Panc1 (cell line): ENCODE data around the gene IFNA13. TPM values are rescaled to one million over a fixed set of nuclear protein-coding genes. Genes with fewer than 3 reads are reported as not detected.

Source experiments
- ATAC-seq: fragments of 200-7000 bp; cut with Tn5 transposase; 2 replicates; pipeline ENCODE4 v1.9.1; 2020; ENCODE audit warnings: mild to moderate bottlenecking, moderate library complexity
- BruUV-seq: library from RNA; stranded (reverse); fragments of 400-500 nt; replicated peaks from 2 replicates; lab custom pipeline; 2021; lab: Mats Ljungman, UMichigan
- CTCF ChIA-PET: fragments of 300-600 bp; sonication (Branson Sonifier 250); formaldehyde crosslinking; loops from one replicate; lab custom pipeline; 2022; ENCODE audit warnings: antibody characterized with exemption; lab: Charles Lee
- POLR2A ChIA-PET: fragments of 300-600 bp; sonication (Branson Sonifier 250); formaldehyde crosslinking; loops from one replicate; lab custom pipeline; 2022; ENCODE audit warnings: antibody characterized with exemption; lab: Charles Lee
- DNase-seq: peaks from one replicate; pipeline ENCODE4 v3.0.0-alpha.2; 2010; ENCODE audit warnings: low read depth, low spot score
- H3K27ac ChIP-seq: 2 replicates; pipeline ENCODE4 v1.5.1; 2011; ENCODE audit warnings: mild to moderate bottlenecking, low read length, inconsistent platforms
- H3K27me3 ChIP-seq: fragments of 200-500 bp; sonication (Bioruptor generic); 2 replicates; pipeline ENCODE4 v1.6.0; 2014; ENCODE audit warnings: low read length, inconsistent platforms; ENCODE audit not compliant: control insufficient read depth, insufficient read depth
- H3K36me3 ChIP-seq: fragments of 200-500 bp; sonication (Bioruptor generic); 2 replicates; pipeline ENCODE4 v1.5.1; 2014; ENCODE audit warnings: inconsistent platforms, mild to moderate bottlenecking, low read length, moderate library complexity; ENCODE audit not compliant: control insufficient read depth, insufficient read depth
- H3K4me1 ChIP-seq: 2 replicates; pipeline ENCODE4 v1.5.1; 2011; ENCODE audit warnings: inconsistent platforms, mild to moderate bottlenecking, low read length, moderate library complexity; ENCODE audit not compliant: control insufficient read depth, insufficient read depth
- H3K4me3 ChIP-seq, 2 experiments: 2 replicates each; pipeline ENCODE4 v1.5.1; 2011 to 2012; ENCODE audit warnings: low read depth in 2 of 2, low read length in 2 of 2, mild to moderate bottlenecking in 2 of 2, inconsistent platforms in 1 of 2, moderate library complexity in 1 of 2
- H3K9me3 ChIP-seq: fragments of 200-500 bp; sonication (Bioruptor generic); 2 replicates; pipeline ENCODE4 v1.5.1; 2014; ENCODE audit warnings: low read depth, mild to moderate bottlenecking, inconsistent platforms, low read length, moderate library complexity; ENCODE audit not compliant: control insufficient read depth, insufficient read depth
- CTCF ChIP-seq: fragments of 450-650 bp; IDR thresholded peaks from 2 replicates; pipeline ENCODE4 v1.5.1; 2017; ENCODE audit warnings: mild to moderate bottlenecking
- POLR2AphosphoS5 ChIP-seq: IDR thresholded peaks from 2 replicates; pipeline ENCODE4 v1.6.1; 2012; ENCODE audit warnings: mild to moderate bottlenecking, low read depth, low read length, moderate library complexity
- REST ChIP-seq, 2 experiments: IDR thresholded peaks; 2 replicates each; pipeline ENCODE4 v1.6.1; 2011 to 2012; ENCODE audit warnings: low read depth in 2 of 2, control low read depth in 1 of 2, low read length in 1 of 2, mild to moderate bottlenecking in 1 of 2, moderate library complexity in 1 of 2; ENCODE audit not compliant: insufficient read depth in 1 of 2
- SIN3A ChIP-seq: IDR thresholded peaks from 2 replicates; pipeline ENCODE4 v1.6.1; 2012; ENCODE audit warnings: low read depth, mild to moderate bottlenecking, low read length, moderate library complexity, borderline replicate concordance; ENCODE audit not compliant: insufficient read depth
- TCF7L2 ChIP-seq: IDR thresholded peaks from 2 replicates; pipeline ENCODE4 v1.6.1; 2011; ENCODE audit warnings: mild to moderate bottlenecking, low read depth, low read length, inconsistent platforms
- in situ Hi-C: cut with HindIII; loops from 2 replicates; pipeline ENCODE4 v1.10.0; 2016; ENCODE audit warnings: low sequenced_read_pairs, low pct_unique_long_range_greater_than_20kb
- intact Hi-C: fragments of 100-400 bp; cut with micrococcal nuclease; formaldehyde crosslinking; loops from one replicate; pipeline ENCODE4 v1.10.0; 2022; ENCODE audit not compliant: unreplicated experiment
- total RNA-seq: library from RNA; stranded (reverse); gene quantifications from one replicate; pipeline ENCODE4 v1.2.1, GENCODE V29; 2021; ENCODE audit not compliant: unreplicated experiment

Gene IFNA13
- total RNA-seq, 1 experiment from 2014 or later, result not detected

- no peak overlapping the region for H3K27ac ChIP-seq
- H3K9me3 ChIP-seq, result no peaks in the 10 kb centered on the region
- DNase-seq, result no peak
- H3K36me3 ChIP-seq, result no peaks in the 10 kb centered on the region; the same call in none of the 2 replicates
- no peak overlapping the region for H3K4me3 ChIP-seq
- no TSS peak for BruUV-seq
- no peak for TF ChIP-seq TCF7L2
- no peak for TF ChIP-seq SIN3A
- no peak for TF ChIP-seq CTCF
- no peak for TF ChIP-seq POLR2AphosphoS5
- no peak for TF ChIP-seq REST (IDR thresholded peaks at IDR 0.05; ENCODE audit: insufficient read depth in 1 of 2, low read depth in 2 of 2, low read length in 1 of 2)
- H3K27me3 ChIP-seq, result no peaks in the 10 kb centered on the region
- CTCF ChIA-PET, result no interaction called here
- intact Hi-C loops (no loop called here), in situ Hi-C loops (no loop called here)
- H3K4me1 ChIP-seq, result no peaks in the 10 kb centered on the region
- POLR2A ChIA-PET, result interaction anchor here (0.7 kb wide), 1 partner anchor 64 kb away, joined by 5 read pairs; no protein-coding TSS in a partner anchor
- ATAC-seq, result no peak
Observed at GRCh38 chr9:21331676-21332402, 36.0 kb downstream of the IFNA13 start.

GRCh38 chr9:21326526-21327139 is 41.2 kb downstream of the IFNA13 start:
- Histone ChIP-seq H3K27ac (no peak overlapping the region), H3K27me3 (no peaks in the 10 kb centered on the region), H3K36me3 (no peaks in the 10 kb centered on the region), H3K9me3 (no peaks in the 10 kb centered on the region), H3K4me1 (no peaks in the 10 kb centered on the region), H3K4me3 (no peak overlapping the region)
- DNase-seq (no peak), ATAC-seq (no peak)
- TF ChIP-seq SIN3A (no peak), CTCF (peak; percentile 43; the same call in 1 of the 2 replicates), TCF7L2 (no peak), REST (IDR thresholded peaks at IDR 0.05; ENCODE audit: insufficient read depth in 1 of 2, low read depth in 2 of 2, low read length in 1 of 2) (no peak), POLR2AphosphoS5 (no peak)
- BruUV-seq, result no TSS peak
- POLR2A ChIA-PET, result no interaction called here
- in situ Hi-C loops (no loop called here), intact Hi-C loops (loop anchor here (5.0 kb wide), 1 partner anchor 71 kb away; no protein-coding TSS in a partner anchor)
- CTCF ChIA-PET, result interaction anchor here (1.0 kb wide), 2 partner anchors 69 to 132 kb away, joined by 4 to 14 read pairs; no protein-coding TSS in a partner anchor
